Measurements from ENCODE around the gene ANK3.

ANK3 gene

DNA sequence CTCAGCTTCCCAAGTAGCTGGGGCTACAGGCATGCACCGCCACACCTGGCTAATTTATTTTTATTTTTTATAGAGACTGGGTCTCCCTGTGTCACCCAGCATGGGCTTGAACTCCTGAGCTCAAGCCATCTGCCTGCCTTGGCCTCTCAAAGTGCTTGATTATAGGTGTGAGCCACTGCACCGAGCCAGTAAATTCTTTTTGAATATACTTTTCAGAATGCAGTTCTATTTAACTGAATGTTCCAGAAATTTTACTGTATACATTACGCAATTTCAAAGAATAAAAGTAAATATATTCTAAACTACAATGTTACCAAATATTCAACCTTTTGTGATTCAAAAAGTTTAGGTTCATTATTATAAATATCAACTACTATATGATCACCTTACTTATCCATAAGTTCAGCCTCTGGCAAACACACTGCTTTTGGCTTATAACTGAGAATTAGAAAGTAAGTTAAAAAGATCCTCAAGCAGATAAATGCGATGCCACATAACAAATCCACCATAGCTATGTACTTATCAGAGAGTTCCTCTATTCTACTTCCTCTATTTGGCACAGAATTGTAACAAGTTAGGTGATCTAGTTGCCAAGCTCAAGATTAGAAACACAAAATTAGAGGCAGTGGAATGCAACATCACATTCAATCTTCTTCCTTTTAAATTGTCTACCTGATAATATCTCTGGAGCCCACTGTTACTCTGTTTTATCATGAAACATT, 118.2 kb downstream of the ANK3 start:
- no peak for DNase-seq

GRCh38 chr10:60270426-60270825, 119.2 kb downstream of the ANK3 start:
- DNase-seq, result no peak

DNA sequence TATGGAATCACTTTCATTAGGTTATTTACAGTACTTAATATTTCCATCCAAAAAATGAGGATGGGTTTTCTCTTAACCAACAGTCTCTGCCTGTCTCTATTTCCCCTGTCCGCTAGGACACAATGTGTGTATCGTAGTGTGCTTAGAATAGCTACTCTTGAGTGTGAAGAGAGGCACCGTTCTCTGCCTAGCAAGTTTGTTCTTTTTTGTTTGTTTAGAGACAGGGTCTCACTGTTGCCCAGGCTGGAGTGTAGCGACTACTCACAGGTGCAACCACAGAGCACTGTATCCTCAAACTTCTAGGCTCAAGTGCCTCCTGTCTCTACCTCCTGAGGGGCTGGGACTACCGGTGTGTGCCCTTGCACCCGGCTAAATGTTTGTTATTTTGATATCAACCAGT, 121.9 kb downstream of the ANK3 start:
- peak in 1 of 3 experiments; percentile 1 for DNase-seq

GRCh38 chr10:60266513-60266912, 123.2 kb downstream of the ANK3 start:
- no peak for DNase-seq

- DNase-seq, result no peak
These were observed 127.0 kb downstream of the ANK3 start for GRCh38 chr10:60262647-60263126.

DNA sequence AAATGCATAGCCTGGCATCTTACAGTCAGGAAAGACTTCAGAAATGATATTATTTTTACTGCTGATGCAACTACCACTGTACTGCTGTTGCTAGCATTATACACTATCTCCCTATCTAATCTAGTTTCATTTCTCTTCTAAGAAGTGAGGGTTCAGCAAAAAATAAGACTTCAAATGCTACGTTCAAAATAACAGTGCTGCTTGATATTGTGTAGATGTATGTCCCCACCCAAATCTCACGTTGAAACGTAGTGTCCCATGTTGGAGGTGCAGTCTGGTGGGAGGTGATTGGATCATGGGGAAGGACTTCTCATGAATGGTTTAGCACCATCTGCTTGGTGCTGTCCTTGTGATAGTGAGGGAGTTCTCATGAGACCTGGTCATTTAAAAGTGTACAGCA, 129.4 kb downstream of the ANK3 start:
- DNase-seq, result no peak

DNA sequence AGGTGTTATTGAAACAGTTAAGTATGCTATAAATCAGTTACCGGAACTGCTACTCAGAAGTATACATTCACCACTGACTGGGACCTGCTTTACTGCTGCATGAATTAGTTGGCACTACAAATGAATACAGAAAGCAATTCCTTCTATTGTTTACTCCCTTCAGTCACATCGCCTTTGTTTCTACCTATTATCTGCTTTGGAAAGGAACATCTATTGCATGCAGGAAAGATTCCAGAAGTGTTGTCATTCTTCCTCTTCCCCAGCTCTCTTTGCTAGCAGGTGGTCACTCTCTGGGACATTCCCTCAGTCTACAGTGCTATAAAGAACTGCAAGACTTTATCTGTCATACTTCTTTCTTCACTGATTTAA, 131.3 kb downstream of the ANK3 start:
- DNase-seq, result peak in 2 of 3 experiments; percentile 11 to 57

DNA sequence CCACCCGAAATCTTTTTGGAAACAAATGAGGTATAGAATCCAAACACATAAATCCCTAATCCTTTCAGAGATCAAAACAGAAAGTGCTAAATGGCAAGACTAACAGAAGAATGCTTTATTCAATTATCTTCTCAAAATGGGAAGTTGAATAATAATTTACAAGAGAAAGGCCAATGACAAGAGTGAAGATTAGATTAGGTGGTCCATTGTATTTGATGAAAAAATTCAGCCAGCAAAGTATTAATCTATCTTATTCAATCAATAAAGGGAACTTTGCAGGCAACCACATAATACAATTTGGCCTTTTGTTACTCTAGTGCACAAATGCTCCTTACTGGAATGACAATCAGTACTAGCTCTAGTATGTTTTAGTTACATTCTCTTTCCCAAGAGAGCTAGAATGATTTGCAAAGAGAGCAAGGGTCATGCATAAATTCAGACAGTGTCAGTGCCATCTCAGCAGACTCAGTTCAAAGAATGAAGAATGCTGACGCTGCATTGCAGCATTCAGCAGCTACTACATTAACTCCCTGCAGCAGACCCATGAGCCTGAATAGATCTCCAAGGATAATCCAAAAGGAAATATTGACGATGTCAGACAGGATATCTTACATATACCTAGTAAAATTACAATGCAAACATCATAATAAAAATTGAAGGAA, 131.8 kb downstream of the ANK3 start:
- peak in 1 of 3 experiments; percentile 12 for DNase-seq

- DNase-seq, result no peak
These were observed 134.9 kb downstream of the ANK3 start for GRCh38 chr10:60254776-60255175.

GRCh38 chr10:60253484-60253883, 136.2 kb downstream of the ANK3 start:
- DNase-seq, result no peak

GRCh38 chr10:60252688-60253087, 137.0 kb downstream of the ANK3 start:
- DNase-seq, result no peak

- no peak for DNase-seq
These were observed 143.3 kb downstream of the ANK3 start for GRCh38 chr10:60246382-60246781.

DNA sequence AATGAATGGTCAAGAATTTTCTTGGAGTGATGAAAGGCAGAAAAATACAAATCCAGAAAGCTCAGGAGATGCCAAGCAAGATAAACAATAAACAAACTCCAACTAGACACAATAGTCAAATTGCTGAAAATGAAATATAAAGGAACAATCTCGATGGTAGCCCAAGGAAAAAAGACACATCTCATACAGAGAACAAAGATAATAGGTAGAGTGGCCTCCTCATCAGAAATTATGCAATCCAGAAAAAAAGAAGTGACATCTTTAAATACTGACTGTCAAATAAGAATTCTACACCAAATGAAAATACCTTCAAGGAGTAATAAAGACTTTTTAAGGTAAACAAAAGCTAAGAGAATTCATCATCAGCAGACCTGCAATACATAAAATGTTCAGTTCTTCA, 150.4 kb downstream of the ANK3 start:
- DNase-seq, result no peak

GRCh38 chr10:60238759-60239100, 150.9 kb downstream of the ANK3 start:
- no peak for DNase-seq

DNA sequence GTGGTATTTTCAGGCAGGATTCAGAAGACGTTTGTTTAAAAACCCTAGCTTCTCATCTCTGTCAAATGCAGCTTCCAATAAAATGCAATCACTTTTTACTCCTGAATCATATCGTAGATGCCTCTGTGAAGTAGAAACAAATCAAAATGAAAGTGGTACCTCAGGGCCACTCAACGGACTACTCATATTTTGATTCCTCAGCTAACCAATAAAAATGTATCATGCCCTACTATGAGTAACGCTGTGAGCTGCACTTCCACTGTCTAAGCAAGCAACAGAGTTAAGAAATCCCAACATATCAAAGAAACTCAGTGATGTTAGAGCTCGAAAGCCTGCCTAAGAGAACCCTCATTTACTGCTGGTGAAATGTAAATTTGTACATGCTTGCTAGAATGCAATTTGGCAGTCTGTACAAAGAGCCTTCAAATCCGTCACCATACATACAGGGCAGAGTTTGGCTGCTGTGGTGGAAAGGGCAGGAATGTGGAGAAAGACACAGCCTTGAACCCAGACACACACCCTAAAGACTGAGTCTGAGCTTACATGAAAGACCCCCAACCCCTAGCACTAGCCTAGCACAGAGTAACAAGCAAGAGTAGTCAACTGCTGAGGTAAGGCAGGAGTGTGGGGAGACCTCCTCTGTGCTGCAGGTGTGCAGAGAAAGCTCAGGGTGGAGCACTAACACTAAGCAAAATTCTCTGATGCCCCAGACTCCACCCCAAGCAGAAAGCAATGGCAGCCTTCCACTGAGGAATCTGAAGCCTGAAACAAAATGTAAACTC, 151.5 kb downstream of the ANK3 start:
- DNase-seq, result peak in 1 of 3 experiments; percentile 6

DNA sequence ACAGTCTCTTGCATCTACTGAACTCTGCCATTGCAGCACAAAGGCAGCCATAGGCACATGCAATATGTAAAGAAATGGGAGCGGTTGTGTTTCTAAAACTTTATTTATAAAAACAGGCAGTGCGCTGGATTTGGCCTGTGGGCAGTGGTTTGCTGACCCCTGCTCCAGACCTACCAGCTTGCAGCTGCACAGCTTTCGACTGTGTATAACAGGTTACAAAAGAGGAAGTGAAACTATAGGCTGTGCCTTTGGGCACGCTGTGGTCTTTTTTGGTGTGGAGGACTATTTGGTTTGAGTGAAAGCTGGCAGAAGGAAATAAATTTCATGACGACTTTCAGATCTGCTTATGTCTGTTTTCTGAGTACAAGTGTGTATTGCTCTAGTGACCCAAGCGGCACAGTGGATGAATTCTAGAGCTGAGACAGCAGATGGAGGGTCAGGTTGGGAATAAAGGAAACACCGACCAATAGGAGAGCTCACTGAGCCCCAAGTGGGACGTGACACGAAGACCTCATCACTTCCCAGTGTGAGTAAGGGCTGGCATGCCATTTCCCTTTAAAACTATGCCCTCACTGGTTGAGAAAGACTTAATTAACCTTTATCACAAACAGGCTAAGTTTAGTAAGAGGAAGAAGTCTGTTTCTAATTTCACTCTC, 152.7 kb downstream of the ANK3 start:
- no peak for DNase-seq

- DNase-seq, result no peak
These were observed 154.7 kb downstream of the ANK3 start for GRCh38 chr10:60235001-60235400.

GRCh38 chr10:60234551-60234950, 155.1 kb downstream of the ANK3 start:
- DNase-seq, result no peak

- no peak for DNase-seq
These were observed 158.8 kb downstream of the ANK3 start for GRCh38 chr10:60230892-60231291.

GRCh38 chr10:60224066-60224705, 165.5 kb downstream of the ANK3 start:
- peak in 1 of 3 experiments; percentile 1 for DNase-seq

DNA sequence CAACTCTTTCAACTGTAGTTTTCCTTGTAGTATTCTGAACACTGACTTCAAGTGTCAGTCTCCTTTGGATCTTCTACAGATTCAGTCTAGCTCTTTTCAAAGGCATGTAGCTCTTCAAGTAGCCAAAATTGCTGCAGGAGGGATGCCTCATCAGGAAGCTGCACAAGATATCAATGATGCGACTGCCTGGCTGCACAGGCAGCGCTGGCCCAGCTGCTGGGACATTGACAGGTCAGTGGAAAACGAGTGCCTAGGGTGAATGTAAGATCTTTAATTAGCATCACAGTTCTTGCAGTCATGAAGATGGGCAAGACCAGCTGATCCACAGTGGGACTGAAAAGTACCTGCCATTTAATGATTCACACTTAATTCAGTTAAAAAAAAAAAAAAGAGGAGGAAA, 167.6 kb downstream of the ANK3 start:
- DNase-seq, result no peak

DNA sequence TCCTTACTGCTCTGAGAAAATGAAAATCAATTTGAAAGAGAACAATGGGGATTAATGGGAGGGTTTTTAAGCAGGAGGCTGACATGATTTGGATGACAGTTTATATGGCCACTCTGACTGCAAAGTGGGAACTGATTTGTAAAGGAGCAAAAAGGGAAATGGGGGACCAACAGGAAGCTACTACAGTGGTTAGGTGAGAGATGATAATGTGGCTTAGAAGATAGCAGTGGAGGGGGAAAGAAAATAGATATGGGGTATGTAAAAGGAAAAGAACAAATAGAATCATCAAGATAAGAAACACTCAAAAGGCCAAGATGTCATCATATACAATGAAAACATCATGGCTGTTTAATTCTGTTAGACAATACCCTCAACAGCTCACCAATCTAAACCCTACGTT, 177.5 kb downstream of the ANK3 start:
- no peak for DNase-seq
